Measurements from ENCODE around the gene JDP2. TPM values are rescaled to one million over a fixed set of nuclear protein-coding genes. Genes with fewer than 3 reads are reported as not detected.
A peak's percentile ranks its signal among the peaks of the same experiment; 100 is the strongest.
"Not testable (repeated sequence)": the region's sequence is repeated elsewhere in the genome, so short reads cannot be mapped to it uniquely, and the experiment has no call there.

JDP2 gene
- total RNA-seq, result 13.1 and 16.7 TPM in 2 replicates
- long read RNA-seq, partial matches to known transcripts, result 1 of 1 reads
- long read RNA-seq, other reads (novel, unspliced or antisense), result 0 of 1 reads

- Mint-ChIP-seq H3K27me3 (peaks cover 40% of the 10 kb centered on the region), H3K36me3 (ENCODE audit: insufficient read depth) (peaks cover 5% of the 10 kb centered on the region), H3K4me1 (ENCODE audit: low read depth) (peaks cover 7% of the 10 kb centered on the region), H3K4me3 (ENCODE audit: low read depth) (peak within 1 kb of the TSS; percentile 79), H3K9me3 (ENCODE audit: low read depth) (no peaks in the 10 kb centered on the region), H3K27ac (peak within 1 kb of the TSS; percentile 29)
- TF ChIP-seq CTCF (IDR thresholded peaks at IDR 0.05; ENCODE audit: unreplicated experiment), result no peak
- DNase-seq (ENCODE audit: low spot score, unreplicated experiment), result peak; percentile 56
Observed at GRCh38 chr14:75427482-75428229, at the start of gene JDP2. TSS of gene JDP2 (plus strand) at chr14:75428022. CDS start at chr14:75437921, 9,899 bp downstream.

- no peak overlapping the region for H3K27ac Mint-ChIP-seq
- DNase-seq (ENCODE audit: low spot score, unreplicated experiment), result no peak
- no peak for TF ChIP-seq CTCF (IDR thresholded peaks at IDR 0.05; ENCODE audit: unreplicated experiment)
- peaks cover 3% of the 10 kb centered on the region for H3K9me3 Mint-ChIP-seq (ENCODE audit: low read depth)
- no peaks in the 10 kb centered on the region for H3K36me3 Mint-ChIP-seq (ENCODE audit: insufficient read depth)
- no peak overlapping the region for H3K4me3 Mint-ChIP-seq (ENCODE audit: low read depth)
- no peaks in the 10 kb centered on the region for H3K4me1 Mint-ChIP-seq (ENCODE audit: low read depth)
- H3K27me3 Mint-ChIP-seq, result peaks cover 17% of the 10 kb centered on the region
Observed at GRCh38 chr14:75379246-75379929, 48.4 kb upstream of the JDP2 start.

GRCh38 chr14:75379930-75380270, 47.9 kb upstream of the JDP2 start:
- TF ChIP-seq CTCF (IDR thresholded peaks at IDR 0.05; ENCODE audit: unreplicated experiment), result no peak
- Mint-ChIP-seq H3K36me3 (ENCODE audit: insufficient read depth) (no peaks in the 10 kb centered on the region), H3K27me3 (peaks cover 20% of the 10 kb centered on the region)

GRCh38 chr14:75380656-75381055, 47.2 kb upstream of the JDP2 start:
- no peak for DNase-seq (ENCODE audit: low spot score, unreplicated experiment)
- Mint-ChIP-seq H3K27ac (no peak overlapping the region), H3K4me3 (ENCODE audit: low read depth) (no peak overlapping the region), H3K36me3 (ENCODE audit: insufficient read depth) (no peaks in the 10 kb centered on the region), H3K27me3 (peaks cover 17% of the 10 kb centered on the region), H3K4me1 (ENCODE audit: low read depth) (no peaks in the 10 kb centered on the region), H3K9me3 (ENCODE audit: low read depth) (no peaks in the 10 kb centered on the region)
- no peak for TF ChIP-seq CTCF (IDR thresholded peaks at IDR 0.05; ENCODE audit: unreplicated experiment)

More at GRCh38 chr14:75379930-75380270, 47.9 kb upstream of the JDP2 start:
- DNase-seq (ENCODE audit: low spot score, unreplicated experiment), result no peak
- peaks cover 3% of the 10 kb centered on the region for H3K9me3 Mint-ChIP-seq (ENCODE audit: low read depth)
- H3K27ac Mint-ChIP-seq, result no peak overlapping the region
- H3K4me1 Mint-ChIP-seq (ENCODE audit: low read depth), result no peaks in the 10 kb centered on the region
- no peak overlapping the region for H3K4me3 Mint-ChIP-seq (ENCODE audit: low read depth)

- peaks cover 17% of the 10 kb centered on the region for H3K27me3 Mint-ChIP-seq
- no peak for DNase-seq (ENCODE audit: low spot score, unreplicated experiment)
- no peaks in the 10 kb centered on the region for H3K9me3 Mint-ChIP-seq (ENCODE audit: low read depth)
- no peaks in the 10 kb centered on the region for H3K4me1 Mint-ChIP-seq (ENCODE audit: low read depth)
- no peak overlapping the region for H3K27ac Mint-ChIP-seq
- H3K4me3 Mint-ChIP-seq (ENCODE audit: low read depth), result no peak overlapping the region
- no peak for TF ChIP-seq CTCF (IDR thresholded peaks at IDR 0.05; ENCODE audit: unreplicated experiment)
- no peaks in the 10 kb centered on the region for H3K36me3 Mint-ChIP-seq (ENCODE audit: insufficient read depth)
Observed at GRCh38 chr14:75381642-75382041, 46.2 kb upstream of the JDP2 start.

- peaks cover 16% of the 10 kb centered on the region for H3K27me3 Mint-ChIP-seq
- H3K9me3 Mint-ChIP-seq (ENCODE audit: low read depth); H3K27ac Mint-ChIP-seq; H3K4me3 Mint-ChIP-seq (ENCODE audit: low read depth); DNase-seq (ENCODE audit: low spot score, unreplicated experiment); H3K4me1 Mint-ChIP-seq (ENCODE audit: low read depth); H3K36me3 Mint-ChIP-seq (ENCODE audit: insufficient read depth): not testable (repeated sequence)
Observed at GRCh38 chr14:75383219-75383618, 44.6 kb upstream of the JDP2 start.

All from progenitor cell of endocrine pancreas (in vitro differentiated cells).